NT2/D1 (cell line): ENCODE measurements around the gene LHX8.
"Not testable (repeated sequence)": the region's sequence is repeated elsewhere in the genome, so short reads cannot be mapped to it uniquely, and the experiment has no call there.

Experiments used
- DNase-seq: peaks from one replicate; pipeline ENCODE4 v3.0.0-alpha.2; 2011; ENCODE audit warnings: low read depth, low spot score
- H3K27me3 ChIP-seq: 2 replicates; pipeline ENCODE4 v1.6.0; 2011; ENCODE audit warnings: mild to moderate bottlenecking; ENCODE audit not compliant: insufficient read length, insufficient read depth
- H3K36me3 ChIP-seq: 2 replicates; pipeline ENCODE4 v1.6.1; 2011; ENCODE audit warnings: mild to moderate bottlenecking, low read length, mixed read lengths; ENCODE audit not compliant: insufficient read depth, insufficient read length
- H3K4me1 ChIP-seq: 2 replicates; pipeline ENCODE4 v1.5.1; 2011; ENCODE audit not compliant: insufficient read depth, insufficient read length
- H3K4me3 ChIP-seq: 2 replicates; pipeline ENCODE4 v1.5.1; 2011; ENCODE audit warnings: low read depth; ENCODE audit not compliant: insufficient read length
- H3K9ac ChIP-seq: 2 replicates; pipeline ENCODE4 v1.6.0; 2011; ENCODE audit warnings: low read depth; ENCODE audit not compliant: insufficient read length
- H3K9me3 ChIP-seq: 2 replicates; pipeline ENCODE4 v1.5.1; 2011; ENCODE audit warnings: mild to moderate bottlenecking, low read length; ENCODE audit not compliant: insufficient read depth
- SUZ12 ChIP-seq: IDR thresholded peaks from 2 replicates; pipeline ENCODE4 v1.6.1; 2011; ENCODE audit not compliant: insufficient read length, insufficient read depth; ENCODE audit errors: extremely low read depth
- YY1 ChIP-seq: IDR thresholded peaks from 2 replicates; pipeline ENCODE4 v1.6.1; 2011; ENCODE audit not compliant: insufficient read length, insufficient read depth
- ZNF274 ChIP-seq: IDR thresholded peaks from 2 replicates; pipeline ENCODE4 v1.6.1; 2011; ENCODE audit warnings: mild to moderate bottlenecking, low read depth, low read length

LHX8 gene

DNA sequence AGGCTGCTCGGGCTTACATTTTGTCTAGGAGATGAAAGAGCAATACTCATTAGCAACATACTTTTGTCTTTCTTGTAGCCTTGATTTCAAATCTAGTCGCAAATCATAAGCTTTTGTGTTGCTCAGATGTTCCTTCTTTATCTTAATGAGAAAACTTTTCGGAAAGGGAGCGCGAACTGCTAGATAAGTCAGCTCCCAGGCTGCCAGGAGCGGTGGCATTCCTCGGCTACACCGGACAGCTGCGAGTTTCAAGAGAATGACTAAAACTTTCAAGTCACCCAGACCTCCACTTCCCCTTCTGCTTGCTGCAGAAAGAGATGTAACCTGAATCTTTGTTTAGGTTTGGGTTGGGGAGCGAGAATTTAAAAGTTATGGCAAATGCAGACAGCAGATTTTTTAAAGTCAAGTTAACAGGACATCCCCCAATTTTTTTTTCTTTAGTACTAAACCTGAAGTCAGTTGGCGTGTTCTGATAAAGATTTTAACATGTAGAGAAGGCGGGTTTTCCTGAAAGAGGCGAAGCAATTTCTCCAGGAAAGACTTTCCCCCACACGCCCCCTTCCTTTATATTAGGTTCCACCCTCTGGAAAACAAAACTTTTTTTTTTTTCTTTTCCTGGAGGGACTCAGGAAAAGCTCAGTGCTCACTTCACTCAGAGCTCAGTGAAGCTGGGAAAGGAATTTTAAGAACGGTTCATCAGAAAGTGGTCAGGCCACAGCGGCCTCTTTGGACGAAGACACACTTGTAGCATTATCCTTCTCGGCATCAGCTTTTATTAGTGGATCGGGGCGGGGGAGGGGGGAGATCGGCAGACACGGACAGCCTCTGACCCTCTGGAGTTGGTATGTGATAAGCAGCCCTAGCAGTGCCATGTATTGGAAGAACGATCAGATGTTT is at the start of gene LHX8:
Gene LHX8 (plus strand): TSS at position 639 of the 897 bp plus-strand sequence. CDS start 2,227 bp downstream, outside the sequence.
- Histone ChIP-seq H3K27me3 (peaks cover 99% of the 10 kb centered on the region), H3K9ac (peak within 1 kb of the TSS; percentile 61)

GRCh38 chr1:75085931-75086330 is 48.3 kb upstream of the LHX8 start:
- peaks cover 4% of the 10 kb centered on the region; the same call in 1 of the 2 replicates for H3K9me3 ChIP-seq
- H3K36me3 ChIP-seq: no peaks in the 10 kb centered on the region
- DNase-seq: no peak
- no peaks in the 10 kb centered on the region for H3K27me3 ChIP-seq
- no peak overlapping the region for H3K9ac ChIP-seq
- no peaks in the 10 kb centered on the region for H3K4me1 ChIP-seq
- TF ChIP-seq SUZ12: no peak
- no peak for TF ChIP-seq YY1
- TF ChIP-seq ZNF274: no peak
- H3K4me3 ChIP-seq: no peak overlapping the region

More for the DNA sequence above, at the start of gene LHX8:
- H3K9me3 ChIP-seq: no peaks in the 10 kb centered on the region
- no peaks in the 10 kb centered on the region for H3K36me3 ChIP-seq
- H3K4me1 ChIP-seq: peaks cover 7% of the 10 kb centered on the region
- H3K4me3 ChIP-seq: peak within 1 kb of the TSS; percentile 64
- peak; percentile 63 for DNase-seq
- TF ChIP-seq YY1: no peak
- peak; percentile 15 for TF ChIP-seq SUZ12

DNA sequence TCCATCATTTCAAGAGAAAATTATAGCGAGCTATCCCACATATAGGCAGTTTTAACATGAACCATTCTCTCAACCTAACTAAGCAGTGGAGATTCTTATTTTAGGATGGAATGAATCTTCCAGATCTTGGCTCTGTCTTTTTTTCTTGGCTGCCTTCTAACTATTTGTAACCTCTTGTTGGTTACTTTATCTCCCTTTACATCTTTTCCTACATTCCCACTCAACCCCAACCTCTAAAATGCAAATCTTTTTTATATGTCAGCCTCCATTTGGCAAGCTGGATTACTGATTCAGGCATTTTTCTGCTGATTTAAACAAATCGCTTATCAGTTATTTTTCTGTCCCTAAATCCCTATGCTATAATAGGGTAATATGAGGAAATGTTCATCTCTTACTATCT is 46.9 kb upstream of the LHX8 start:
- no peak for DNase-seq
- no peak for TF ChIP-seq ZNF274
- TF ChIP-seq YY1: no peak
- no peak for TF ChIP-seq SUZ12
- H3K36me3 ChIP-seq: no peaks in the 10 kb centered on the region
- no peak overlapping the region for H3K4me3 ChIP-seq
- no peaks in the 10 kb centered on the region for H3K4me1 ChIP-seq
- H3K27me3 ChIP-seq: no peaks in the 10 kb centered on the region
- H3K9ac ChIP-seq: no peak overlapping the region
- peaks cover 11% of the 10 kb centered on the region for H3K9me3 ChIP-seq

DNA sequence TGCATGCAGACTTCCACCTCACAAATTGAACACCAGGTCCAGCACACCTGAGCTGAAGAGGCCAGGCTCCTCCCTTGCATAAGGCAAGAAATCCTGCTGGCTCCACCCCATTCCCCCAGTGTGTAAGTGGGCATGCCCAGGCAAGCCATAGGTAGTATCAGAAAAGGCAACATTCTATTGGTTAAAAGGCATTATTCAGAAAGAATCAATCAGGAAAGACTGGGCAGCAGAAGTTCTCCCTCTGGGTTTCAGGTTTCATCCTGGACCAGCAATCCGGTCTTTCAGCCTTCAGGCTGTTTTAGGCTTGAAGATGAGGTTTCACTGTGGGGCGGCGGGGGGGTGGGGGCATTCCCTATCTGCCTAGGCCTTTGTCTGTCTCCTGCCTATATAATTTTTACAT is 42.0 kb upstream of the LHX8 start:
- no peak overlapping the region for H3K9ac ChIP-seq
- DNase-seq: no peak
- peaks cover 23% of the 10 kb centered on the region for H3K9me3 ChIP-seq
- no peaks in the 10 kb centered on the region for H3K27me3 ChIP-seq
- TF ChIP-seq SUZ12: no peak
- TF ChIP-seq ZNF274: no peak
- no peak for TF ChIP-seq YY1
- no peak overlapping the region for H3K4me3 ChIP-seq
- H3K36me3 ChIP-seq: no peaks in the 10 kb centered on the region
- H3K4me1 ChIP-seq: no peaks in the 10 kb centered on the region

GRCh38 chr1:75097654-75098053 is 36.5 kb upstream of the LHX8 start:
- H3K27me3 ChIP-seq: no peaks in the 10 kb centered on the region
- no peak for DNase-seq
- H3K4me3 ChIP-seq: no peak overlapping the region
- H3K4me1 ChIP-seq: no peaks in the 10 kb centered on the region
- H3K36me3 ChIP-seq: no peaks in the 10 kb centered on the region
- peaks cover 12% of the 10 kb centered on the region for H3K9me3 ChIP-seq
- no peak overlapping the region for H3K9ac ChIP-seq
- TF ChIP-seq SUZ12 (no peak), YY1 (no peak), ZNF274 (no peak)

DNA sequence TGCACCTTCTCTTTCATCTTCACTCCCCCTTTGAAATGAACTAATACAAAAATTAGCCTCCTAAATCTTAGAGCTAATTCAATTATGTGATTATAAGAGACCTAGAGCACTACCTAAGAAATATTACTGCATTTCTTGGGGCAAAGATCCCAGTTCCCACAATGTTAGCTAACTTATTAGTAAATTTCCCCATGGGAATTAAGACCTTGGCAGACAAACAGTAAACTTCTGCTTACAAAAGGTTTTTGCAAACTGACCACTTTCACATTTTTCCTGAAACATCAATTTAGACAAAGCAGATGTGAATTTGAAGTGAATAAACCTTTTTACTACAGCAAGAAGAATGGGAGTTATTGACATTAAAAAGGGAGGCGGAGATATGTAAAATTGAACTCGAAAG is 34.6 kb upstream of the LHX8 start:
- Histone ChIP-seq H3K36me3 (no peaks in the 10 kb centered on the region), H3K9ac (no peak overlapping the region), H3K9me3 (no peaks in the 10 kb centered on the region), H3K27me3 (no peaks in the 10 kb centered on the region), H3K4me1 (no peaks in the 10 kb centered on the region), H3K4me3 (no peak overlapping the region)
- DNase-seq: no peak
- TF ChIP-seq YY1: no peak
- no peak for TF ChIP-seq SUZ12
- no peak for TF ChIP-seq ZNF274

GRCh38 chr1:75100481-75101092 is 33.6 kb upstream of the LHX8 start:
- no peak for DNase-seq
- Histone ChIP-seq H3K9ac (no peak overlapping the region), H3K27me3 (no peaks in the 10 kb centered on the region), H3K4me1 (no peaks in the 10 kb centered on the region), H3K9me3 (no peaks in the 10 kb centered on the region), H3K36me3 (no peaks in the 10 kb centered on the region), H3K4me3 (no peak overlapping the region)
- TF ChIP-seq ZNF274: no peak
- no peak for TF ChIP-seq SUZ12
- TF ChIP-seq YY1: no peak

- not testable (repeated sequence) for H3K9ac ChIP-seq, H3K36me3 ChIP-seq, H3K9me3 ChIP-seq, DNase-seq, H3K4me1 ChIP-seq, H3K4me3 ChIP-seq, H3K27me3 ChIP-seq
These were observed 21.7 kb upstream of the LHX8 start for GRCh38 chr1:75112362-75112951.
